HepG2 (cell line): ENCODE results near the gene AVPR2.

Experiments
- MAFK ChIP-seq, 2 experiments: IDR thresholded peaks in 1 of 2; conservative IDR thresholded peaks in 1 of 2; 2 replicates each; pipeline ENCODE4 v1.6.1; 2011; ENCODE audit warnings: improper control_type of control experiment in 2 of 2, low read length in 2 of 2
- TF ChIP-seq, protein P1 (sequence below): sonication (generic); formaldehyde crosslinking; IDR thresholded peaks from 2 replicates; pipeline ENCODE4 v1.4.0; 2020; ENCODE audit warnings: missing genetic modification reagents

DNA sequence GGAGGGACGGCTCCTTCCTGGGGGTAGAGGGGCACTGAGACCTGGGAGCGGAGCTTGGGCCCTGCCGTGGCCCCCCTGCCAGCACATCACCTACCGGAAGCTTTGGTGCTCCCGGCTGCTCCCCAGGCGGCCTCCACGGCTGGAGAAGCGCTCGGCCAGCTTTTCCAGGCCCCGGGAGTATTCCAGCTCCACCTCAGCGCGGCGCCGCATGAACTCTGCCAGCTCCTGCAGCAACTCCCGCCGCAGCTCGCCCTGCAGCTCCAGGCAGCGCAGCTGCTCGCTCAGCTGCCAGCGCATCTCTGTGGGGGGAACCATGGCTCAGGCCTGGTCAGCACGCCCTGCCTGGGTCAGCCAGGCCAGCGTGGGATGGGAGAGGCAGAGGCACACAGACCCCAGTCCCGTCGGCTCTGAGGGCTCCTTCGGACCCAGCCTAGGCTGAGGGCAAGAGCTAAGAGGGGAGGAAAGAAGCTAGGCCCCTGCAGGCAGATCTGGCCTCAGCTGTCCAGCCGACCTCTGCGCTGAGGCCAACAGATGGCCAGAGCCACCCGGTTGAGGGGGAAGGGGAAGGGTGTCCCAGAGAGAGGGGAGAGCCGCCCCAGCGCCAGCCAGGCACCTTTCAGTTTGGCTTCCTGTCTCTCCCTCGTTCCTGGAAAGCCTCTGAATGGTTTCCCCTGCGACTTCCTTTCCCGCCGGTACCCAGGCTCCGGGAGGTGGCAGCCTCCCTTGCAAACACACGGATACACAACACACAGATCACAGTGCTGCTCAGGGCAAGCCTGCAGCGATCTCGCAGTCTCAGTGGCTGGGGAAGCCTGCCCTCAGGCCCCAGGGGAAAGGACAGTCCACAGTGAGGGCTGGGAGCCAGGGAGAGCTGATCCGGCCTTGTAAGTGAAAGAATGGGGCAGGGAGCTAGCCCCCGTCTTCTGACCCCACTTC is 17.3 kb downstream of the AVPR2 start:
- no peak for TF ChIP-seq MAFK (conservative IDR thresholded peaks at IDR 0.05 in 1 of 2, IDR thresholded peaks at IDR 0.05 in 1 of 2; ENCODE audit: low read length in 2 of 2)
- TF ChIP-seq, protein P1, sequence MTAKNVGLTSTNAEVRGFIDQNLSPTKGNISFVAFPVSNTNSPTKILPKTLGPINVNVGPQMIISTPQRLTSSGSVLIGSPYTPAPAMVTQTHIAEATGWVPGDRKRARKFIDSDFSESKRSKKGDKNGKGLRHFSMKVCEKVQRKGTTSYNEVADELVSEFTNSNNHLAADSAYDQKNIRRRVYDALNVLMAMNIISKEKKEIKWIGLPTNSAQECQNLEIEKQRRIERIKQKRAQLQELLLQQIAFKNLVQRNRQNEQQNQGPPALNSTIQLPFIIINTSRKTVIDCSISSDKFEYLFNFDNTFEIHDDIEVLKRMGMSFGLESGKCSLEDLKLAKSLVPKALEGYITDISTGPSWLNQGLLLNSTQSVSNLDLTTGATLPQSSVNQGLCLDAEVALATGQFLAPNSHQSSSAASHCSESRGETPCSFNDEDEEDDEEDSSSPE = no peak
